MCF 10A (cell line): ENCODE results near the gene SPAG8. TPM values are rescaled to one million over a fixed set of nuclear protein-coding genes. Genes with fewer than 3 reads are reported as not detected.

Experiments
- BruUV-seq: library from RNA; stranded (reverse); fragments of 400-500 nt; replicated peaks from 2 replicates; lab custom pipeline; 2021; lab: Mats Ljungman, UMichigan
- CTCF ChIA-PET: fragments of 300-600 bp; sonication (Branson Sonifier 250); formaldehyde crosslinking; extraction: SDS; loops from one replicate; lab custom pipeline; 2021; ENCODE audit warnings: antibody characterized with exemption, inconsistent platforms; lab: Yijun Ruan, JAX
- POLR2A ChIA-PET: fragments of 300-600, 350-650 bp; sonication (Branson Sonifier 250); formaldehyde crosslinking; extraction: SDS; loops from one replicate; lab custom pipeline; 2020; ENCODE audit warnings: antibody characterized with exemption, inconsistent platforms; lab: Yijun Ruan, JAX
- DNase-seq: peaks from one replicate; pipeline ENCODE4 v3.0.0-alpha.2; 2018; ENCODE audit not compliant: unreplicated experiment
- H3K27ac Mint-ChIP-seq: one replicate; pipeline ENCODE4 v1.8.0; 2022; ENCODE audit warnings: mild to moderate bottlenecking, low read depth, mixed read lengths; ENCODE audit not compliant: unreplicated experiment
- H3K27me3 Mint-ChIP-seq: one replicate; pipeline ENCODE4 v1.8.0; 2022; ENCODE audit warnings: mixed read lengths; ENCODE audit not compliant: insufficient read depth, unreplicated experiment
- H3K36me3 Mint-ChIP-seq: one replicate; pipeline ENCODE4 v1.8.0; 2022; ENCODE audit warnings: mild to moderate bottlenecking, moderate library complexity, mixed read lengths; ENCODE audit not compliant: insufficient read depth, unreplicated experiment
- H3K4me1 Mint-ChIP-seq: one replicate; pipeline ENCODE4 v1.8.0; 2022; ENCODE audit warnings: mixed read lengths; ENCODE audit not compliant: insufficient read depth, unreplicated experiment
- H3K4me3 Mint-ChIP-seq: one replicate; pipeline ENCODE4 v1.8.0; 2022; ENCODE audit warnings: mild to moderate bottlenecking, moderate library complexity, mixed read lengths; ENCODE audit not compliant: unreplicated experiment
- H3K9me3 Mint-ChIP-seq: one replicate; pipeline ENCODE4 v1.8.0; 2022; ENCODE audit warnings: mixed read lengths; ENCODE audit not compliant: unreplicated experiment
- CTCF ChIP-seq: fragments of 200-600 bp; IDR thresholded peaks from one replicate; pipeline ENCODE4 v1.8.0; 2022; ENCODE audit warnings: antibody characterized with exemption, mild to moderate bottlenecking; ENCODE audit not compliant: unreplicated experiment
- intact Hi-C: fragments of 100-400 bp; cut with micrococcal nuclease; formaldehyde crosslinking; loops from 2 replicates; pipeline ENCODE4 v1.14.1; 2022
- total RNA-seq: library from RNA; stranded (reverse); gene quantifications from 2 replicates; pipeline ENCODE4 v1.2.3, GENCODE V29; 2022

SPAG8 gene
- total RNA-seq, 1 experiment from 2014 or later = 1.1 TPM

GRCh38 chr9:35840881-35841644 lies 29.0 kb upstream of the SPAG8 start:
- H3K27me3 Mint-ChIP-seq = peaks cover 10% of the 10 kb centered on the region
- peaks cover 11% of the 10 kb centered on the region for H3K4me1 Mint-ChIP-seq
- TF ChIP-seq CTCF = no peak
- no peak overlapping the region for H3K27ac Mint-ChIP-seq
- intact Hi-C loops = no loop called here
- DNase-seq = no peak
- no peaks in the 10 kb centered on the region for H3K36me3 Mint-ChIP-seq
- ChIA-PET CTCF (interaction anchor here (0.7 to 1.4 kb wide), 5 partner anchors 15 to 118 kb away, joined by 3 to 6 read pairs (median 3); no protein-coding TSS in a partner anchor), POLR2A (interaction anchor here (1.2 kb wide), 1 partner anchor 8 kb away, joined by 3 read pairs; no protein-coding TSS in a partner anchor)
- H3K9me3 Mint-ChIP-seq = no peaks in the 10 kb centered on the region
- H3K4me3 Mint-ChIP-seq = no peak overlapping the region
- BruUV-seq = no TSS peak

GRCh38 chr9:35839926-35840325 lies 27.9 kb upstream of the SPAG8 start:
- H3K4me1 Mint-ChIP-seq = peaks cover 7% of the 10 kb centered on the region
- no peak for TF ChIP-seq CTCF
- no TSS peak for BruUV-seq
- ChIA-PET CTCF (interaction anchor here (0.6 to 1.3 kb wide), 2 partner anchors 43 to 90 kb away, joined by 3 read pairs; no protein-coding TSS in a partner anchor), POLR2A (no interaction called here)
- H3K27ac Mint-ChIP-seq = no peak overlapping the region
- H3K27me3 Mint-ChIP-seq = peaks cover 10% of the 10 kb centered on the region
- intact Hi-C loops = no loop called here
- H3K9me3 Mint-ChIP-seq = no peaks in the 10 kb centered on the region
- no peak overlapping the region for H3K4me3 Mint-ChIP-seq
- DNase-seq = no peak
- H3K36me3 Mint-ChIP-seq = no peaks in the 10 kb centered on the region

- H3K36me3 Mint-ChIP-seq = no peaks in the 10 kb centered on the region
- peaks cover 6% of the 10 kb centered on the region for H3K4me1 Mint-ChIP-seq
- CTCF ChIA-PET = interaction anchor here (0.7 to 2.1 kb wide), 4 partner anchors 9 to 46 kb away, joined by 3 to 10 read pairs (median 6); no protein-coding TSS in a partner anchor
- H3K27ac Mint-ChIP-seq = no peak overlapping the region
- DNase-seq = no peak
- POLR2A ChIA-PET = interaction anchor here (1.6 kb wide), 1 partner anchor 21 kb away, joined by 3 read pairs; no protein-coding TSS in a partner anchor
- no TSS peak for BruUV-seq
- H3K9me3 Mint-ChIP-seq = no peaks in the 10 kb centered on the region
- H3K27me3 Mint-ChIP-seq = peaks cover 10% of the 10 kb centered on the region
- TF ChIP-seq CTCF = no peak
- H3K4me3 Mint-ChIP-seq = no peak overlapping the region
- intact Hi-C loops = no loop called here
Observed at GRCh38 chr9:35836595-35836994, 24.5 kb upstream of the SPAG8 start.

DNA sequence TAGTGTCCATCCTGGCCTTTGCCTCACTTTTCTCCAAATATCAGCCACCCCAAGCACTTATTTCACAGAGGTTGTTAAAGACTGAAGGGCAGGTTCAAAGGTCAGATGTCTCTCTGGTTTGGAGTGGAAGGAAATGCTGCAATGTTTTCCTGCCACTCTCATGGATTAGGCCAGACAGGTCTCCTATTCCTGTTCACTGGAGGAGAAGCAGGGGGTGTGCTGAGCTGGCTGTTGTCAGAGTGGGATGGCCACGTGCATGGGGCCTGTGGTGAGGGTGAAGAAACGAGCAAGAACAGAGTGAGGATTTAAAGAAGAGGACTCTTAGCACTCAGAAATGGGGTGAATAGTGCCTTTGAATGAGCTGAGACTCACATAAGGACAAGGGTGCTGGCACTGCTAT lies 23.7 kb upstream of the SPAG8 start:
- no peaks in the 10 kb centered on the region for H3K36me3 Mint-ChIP-seq
- peaks cover 6% of the 10 kb centered on the region for H3K4me1 Mint-ChIP-seq
- H3K27ac Mint-ChIP-seq = no peak overlapping the region
- intact Hi-C loops = no loop called here
- ChIA-PET POLR2A (interaction anchor here (0.8 to 1.6 kb wide), 2 partner anchors 21 to 22 kb away, joined by 3 to 6 read pairs; partner anchors contain the start of gene HINT2), CTCF (interaction anchor here (0.6 to 2.1 kb wide), 6 partner anchors 8 to 106 kb away, joined by 3 to 10 read pairs (median 4); no protein-coding TSS in a partner anchor)
- no TSS peak for BruUV-seq
- H3K4me3 Mint-ChIP-seq = no peak overlapping the region
- H3K27me3 Mint-ChIP-seq = peaks cover 10% of the 10 kb centered on the region
- DNase-seq = no peak
- TF ChIP-seq CTCF = no peak
- H3K9me3 Mint-ChIP-seq = no peaks in the 10 kb centered on the region
